LNCAP (cell line): Measurements from ENCODE around the gene CELSR3.

Experiments used
- TF ChIP-seq, protein P1 (sequence below): fragments of 450-650 bp; IDR thresholded peaks from 2 replicates; pipeline ENCODE4 v1.5.1; 2017; ENCODE audit warnings: mild to moderate bottlenecking

The CELSR3 gene

GRCh38 chr3:48690846-48691458, 28.3 kb upstream of the CELSR3 start:
- TF ChIP-seq, protein P1, sequence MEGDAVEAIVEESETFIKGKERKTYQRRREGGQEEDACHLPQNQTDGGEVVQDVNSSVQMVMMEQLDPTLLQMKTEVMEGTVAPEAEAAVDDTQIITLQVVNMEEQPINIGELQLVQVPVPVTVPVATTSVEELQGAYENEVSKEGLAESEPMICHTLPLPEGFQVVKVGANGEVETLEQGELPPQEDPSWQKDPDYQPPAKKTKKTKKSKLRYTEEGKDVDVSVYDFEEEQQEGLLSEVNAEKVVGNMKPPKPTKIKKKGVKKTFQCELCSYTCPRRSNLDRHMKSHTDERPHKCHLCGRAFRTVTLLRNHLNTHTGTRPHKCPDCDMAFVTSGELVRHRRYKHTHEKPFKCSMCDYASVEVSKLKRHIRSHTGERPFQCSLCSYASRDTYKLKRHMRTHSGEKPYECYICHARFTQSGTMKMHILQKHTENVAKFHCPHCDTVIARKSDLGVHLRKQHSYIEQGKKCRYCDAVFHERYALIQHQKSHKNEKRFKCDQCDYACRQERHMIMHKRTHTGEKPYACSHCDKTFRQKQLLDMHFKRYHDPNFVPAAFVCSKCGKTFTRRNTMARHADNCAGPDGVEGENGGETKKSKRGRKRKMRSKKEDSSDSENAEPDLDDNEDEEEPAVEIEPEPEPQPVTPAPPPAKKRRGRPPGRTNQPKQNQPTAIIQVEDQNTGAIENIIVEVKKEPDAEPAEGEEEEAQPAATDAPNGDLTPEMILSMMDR: no peak

DNA sequence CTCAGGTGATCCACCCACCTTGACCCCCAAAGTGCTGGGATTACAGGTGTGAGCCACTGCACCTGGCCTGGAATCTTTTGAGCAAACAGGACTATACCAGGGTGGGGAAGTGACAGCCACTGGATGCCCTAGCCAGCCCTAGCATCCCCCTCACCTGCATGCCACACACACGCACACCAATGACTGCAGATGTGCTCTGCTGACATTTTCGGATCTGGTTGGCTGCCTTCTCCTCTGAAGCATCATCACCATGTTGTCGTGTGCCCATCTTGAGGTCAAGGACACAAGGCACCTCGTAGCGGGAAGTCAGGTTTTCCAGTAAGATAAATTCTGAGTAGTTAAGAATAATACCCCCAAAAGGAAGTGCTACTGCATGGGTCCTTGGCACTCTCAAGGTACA, 26.7 kb upstream of the CELSR3 start:
- TF ChIP-seq, protein P1: no peak

DNA sequence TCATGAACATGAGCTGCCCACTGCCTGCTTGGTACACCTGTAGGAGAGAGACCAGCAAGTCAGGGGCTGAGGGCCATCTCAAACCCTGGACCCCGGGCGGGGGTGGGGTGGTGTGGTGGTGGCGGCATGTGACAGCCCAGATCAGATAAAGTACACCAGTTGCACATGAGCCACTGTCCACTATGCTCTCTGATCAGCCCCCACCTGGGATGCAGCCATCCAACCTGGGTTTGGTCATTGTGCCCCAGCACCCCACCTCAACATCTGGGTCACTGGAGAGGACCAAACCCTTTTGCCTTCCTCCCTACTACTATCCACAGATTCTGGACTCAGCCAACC, 26.0 kb upstream of the CELSR3 start:
- TF ChIP-seq, protein P1: no peak

- TF ChIP-seq, protein P1: no peak
Measured at GRCh38 chr3:48688032-48688736, 25.5 kb upstream of the CELSR3 start.

- TF ChIP-seq, protein P1: no peak
Measured at GRCh38 chr3:48687220-48687678, 24.6 kb upstream of the CELSR3 start.

DNA sequence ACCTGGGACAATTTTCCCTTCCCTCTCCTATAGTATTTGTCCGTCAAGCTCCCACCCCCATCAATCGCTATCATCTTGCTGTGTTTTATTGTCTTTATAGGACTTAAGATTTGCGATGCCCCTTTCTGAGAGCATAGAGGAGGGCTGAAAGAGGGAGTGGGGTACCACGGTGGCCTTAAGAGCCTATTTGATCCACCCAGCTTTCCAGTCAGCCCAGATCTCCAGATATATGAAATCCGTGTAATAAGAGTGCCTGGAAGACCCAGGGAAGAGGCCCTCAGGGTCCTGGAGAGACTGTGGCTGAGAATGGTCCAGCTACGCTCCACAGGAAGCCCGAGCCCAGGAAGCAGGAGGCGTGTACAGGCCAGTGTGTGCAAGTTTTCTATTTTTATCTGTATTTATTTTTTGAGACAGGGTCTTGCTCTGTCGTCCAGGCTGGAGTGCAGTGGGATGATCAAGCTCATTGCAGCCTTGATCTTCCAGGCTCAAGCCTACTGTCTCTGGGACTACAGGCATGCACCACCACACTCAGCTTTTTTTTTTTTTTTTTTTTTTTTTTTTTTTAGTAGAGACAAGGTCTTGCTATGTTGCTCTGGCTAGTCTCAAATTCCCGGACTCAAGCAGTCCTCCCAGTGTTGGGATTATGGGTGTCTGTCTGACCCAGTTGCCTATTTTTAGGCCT, 24.0 kb upstream of the CELSR3 start:
- TF ChIP-seq, protein P1: no peak

- TF ChIP-seq, protein P1: peak; percentile 85
Measured at GRCh38 chr3:48685603-48686511, 23.2 kb upstream of the CELSR3 start, which contains the start of gene NCKIPSD. Gene NCKIPSD (minus strand): TSS chr3:48685915. CDS start chr3:48685807, 108 bp downstream.
